Measurements from ENCODE around the gene ADAMTS18.

The ADAMTS18 gene

GRCh38 chr16:77387815-77388209 is 47.0 kb downstream of the ADAMTS18 start:
- H3K27ac ChIP-seq (ENCODE audit: low read depth, low read length): no peak overlapping the region
- H3K36me3 ChIP-seq (ENCODE audit: insufficient read depth, low read length): no peaks in the 10 kb centered on the region
- H3K27me3 ChIP-seq (ENCODE audit: control insufficient read depth in 1 of 2, insufficient read depth in 2 of 2, low read length in 2 of 2): no peaks in the 10 kb centered on the region
- no peaks in the 10 kb centered on the region for H3K9me3 ChIP-seq (ENCODE audit: low read length)
- H3K9ac ChIP-seq (ENCODE audit: low read length): no peak overlapping the region
- H3K4me3 ChIP-seq (ENCODE audit: low read depth in 1 of 2, low read length in 2 of 2): no peak overlapping the region
- no peaks in the 10 kb centered on the region for H3K4me1 ChIP-seq (ENCODE audit: insufficient read depth, low read length)

GRCh38 chr16:77386831-77387814 is 47.7 kb downstream of the ADAMTS18 start:
- Histone ChIP-seq H3K4me1 (ENCODE audit: insufficient read depth, low read length) (no peaks in the 10 kb centered on the region), H3K4me3 (ENCODE audit: low read depth in 1 of 2, low read length in 2 of 2) (no peak overlapping the region), H3K9ac (ENCODE audit: low read length) (no peak overlapping the region), H3K27ac (ENCODE audit: low read depth, low read length) (no peak overlapping the region), H3K9me3 (ENCODE audit: low read length) (no peaks in the 10 kb centered on the region), H3K27me3 (ENCODE audit: control insufficient read depth in 1 of 2, insufficient read depth in 2 of 2, low read length in 2 of 2) (no peaks in the 10 kb centered on the region), H3K36me3 (ENCODE audit: insufficient read depth, low read length) (no peaks in the 10 kb centered on the region)

- Histone ChIP-seq H3K4me1 (ENCODE audit: insufficient read depth, low read length) (no peaks in the 10 kb centered on the region), H3K27me3 (ENCODE audit: control insufficient read depth in 1 of 2, insufficient read depth in 2 of 2, low read length in 2 of 2) (no peaks in the 10 kb centered on the region), H3K36me3 (ENCODE audit: insufficient read depth, low read length) (no peaks in the 10 kb centered on the region), H3K9ac (ENCODE audit: low read length) (no peak overlapping the region), H3K9me3 (ENCODE audit: low read length) (no peaks in the 10 kb centered on the region), H3K27ac (ENCODE audit: low read depth, low read length) (no peak overlapping the region), H3K4me3 (ENCODE audit: low read depth in 1 of 2, low read length in 2 of 2) (no peak overlapping the region)
These were observed 49.4 kb downstream of the ADAMTS18 start for GRCh38 chr16:77385481-77385880.

GRCh38 chr16:77383606-77384187 is 51.1 kb downstream of the ADAMTS18 start:
- Histone ChIP-seq H3K36me3 (ENCODE audit: insufficient read depth, low read length) (no peaks in the 10 kb centered on the region), H3K4me3 (ENCODE audit: low read depth in 1 of 2, low read length in 2 of 2) (no peak overlapping the region), H3K27me3 (ENCODE audit: control insufficient read depth in 1 of 2, insufficient read depth in 2 of 2, low read length in 2 of 2) (no peaks in the 10 kb centered on the region), H3K9me3 (ENCODE audit: low read length) (no peaks in the 10 kb centered on the region), H3K4me1 (ENCODE audit: insufficient read depth, low read length) (no peaks in the 10 kb centered on the region), H3K27ac (ENCODE audit: low read depth, low read length) (no peak overlapping the region), H3K9ac (ENCODE audit: low read length) (no peak overlapping the region)

GRCh38 chr16:77376358-77376757 is 58.5 kb downstream of the ADAMTS18 start:
- Histone ChIP-seq H3K27ac (ENCODE audit: low read depth, low read length) (no peak overlapping the region), H3K4me3 (ENCODE audit: low read depth in 1 of 2, low read length in 2 of 2) (no peak overlapping the region), H3K27me3 (ENCODE audit: control insufficient read depth in 1 of 2, insufficient read depth in 2 of 2, low read length in 2 of 2) (no peaks in the 10 kb centered on the region), H3K9ac (ENCODE audit: low read length) (no peak overlapping the region), H3K4me1 (ENCODE audit: insufficient read depth, low read length) (no peaks in the 10 kb centered on the region), H3K9me3 (ENCODE audit: low read length) (no peaks in the 10 kb centered on the region), H3K36me3 (ENCODE audit: insufficient read depth, low read length) (no peaks in the 10 kb centered on the region)

- Histone ChIP-seq H3K27ac (ENCODE audit: low read depth, low read length) (no peak overlapping the region), H3K9ac (ENCODE audit: low read length) (no peak overlapping the region), H3K9me3 (ENCODE audit: low read length) (no peaks in the 10 kb centered on the region), H3K4me1 (ENCODE audit: insufficient read depth, low read length) (no peaks in the 10 kb centered on the region), H3K27me3 (ENCODE audit: control insufficient read depth in 1 of 2, insufficient read depth in 2 of 2, low read length in 2 of 2) (no peaks in the 10 kb centered on the region), H3K36me3 (ENCODE audit: insufficient read depth, low read length) (no peaks in the 10 kb centered on the region), H3K4me3 (ENCODE audit: low read depth in 1 of 2, low read length in 2 of 2) (no peak overlapping the region)
These were observed 59.4 kb downstream of the ADAMTS18 start for GRCh38 chr16:77375396-77375795.

- no peak overlapping the region for H3K4me3 ChIP-seq (ENCODE audit: low read depth in 1 of 2, low read length in 2 of 2)
These were observed 60.5 kb downstream of the ADAMTS18 start for GRCh38 chr16:77374384-77374783.

GRCh38 chr16:77373726-77374125 is 61.1 kb downstream of the ADAMTS18 start:
- Histone ChIP-seq H3K9ac (ENCODE audit: low read length) (no peak overlapping the region), H3K9me3 (ENCODE audit: low read length) (no peaks in the 10 kb centered on the region), H3K27me3 (ENCODE audit: control insufficient read depth in 1 of 2, insufficient read depth in 2 of 2, low read length in 2 of 2) (no peaks in the 10 kb centered on the region), H3K36me3 (ENCODE audit: insufficient read depth, low read length) (no peaks in the 10 kb centered on the region), H3K4me3 (ENCODE audit: low read depth in 1 of 2, low read length in 2 of 2) (no peak overlapping the region), H3K27ac (ENCODE audit: low read depth, low read length) (no peak overlapping the region), H3K4me1 (ENCODE audit: insufficient read depth, low read length) (no peaks in the 10 kb centered on the region)

More at GRCh38 chr16:77374384-77374783, 60.5 kb downstream of the ADAMTS18 start:
- H3K9me3 ChIP-seq (ENCODE audit: low read length): no peaks in the 10 kb centered on the region
- H3K9ac ChIP-seq (ENCODE audit: low read length): no peak overlapping the region
- H3K27me3 ChIP-seq (ENCODE audit: control insufficient read depth in 1 of 2, insufficient read depth in 2 of 2, low read length in 2 of 2): no peaks in the 10 kb centered on the region
- H3K36me3 ChIP-seq (ENCODE audit: insufficient read depth, low read length): no peaks in the 10 kb centered on the region
- no peak overlapping the region for H3K27ac ChIP-seq (ENCODE audit: low read depth, low read length)
- no peaks in the 10 kb centered on the region for H3K4me1 ChIP-seq (ENCODE audit: insufficient read depth, low read length)

- H3K4me3 ChIP-seq (ENCODE audit: low read depth in 1 of 2, low read length in 2 of 2): no peak overlapping the region
- H3K36me3 ChIP-seq (ENCODE audit: insufficient read depth, low read length): no peaks in the 10 kb centered on the region
- H3K4me1 ChIP-seq (ENCODE audit: insufficient read depth, low read length): no peaks in the 10 kb centered on the region
- H3K9ac ChIP-seq (ENCODE audit: low read length): no peak overlapping the region
- no peak overlapping the region for H3K27ac ChIP-seq (ENCODE audit: low read depth, low read length)
- H3K27me3 ChIP-seq (ENCODE audit: control insufficient read depth in 1 of 2, insufficient read depth in 2 of 2, low read length in 2 of 2): no peaks in the 10 kb centered on the region
- no peaks in the 10 kb centered on the region for H3K9me3 ChIP-seq (ENCODE audit: low read length)
These were observed 70.1 kb downstream of the ADAMTS18 start for GRCh38 chr16:77364770-77365169.

- no peaks in the 10 kb centered on the region for H3K9me3 ChIP-seq (ENCODE audit: low read length)
- H3K9ac ChIP-seq (ENCODE audit: low read length): no peak overlapping the region
- no peaks in the 10 kb centered on the region for H3K27me3 ChIP-seq (ENCODE audit: control insufficient read depth in 1 of 2, insufficient read depth in 2 of 2, low read length in 2 of 2)
- no peaks in the 10 kb centered on the region for H3K36me3 ChIP-seq (ENCODE audit: insufficient read depth, low read length)
- no peaks in the 10 kb centered on the region for H3K4me1 ChIP-seq (ENCODE audit: insufficient read depth, low read length)
- H3K4me3 ChIP-seq (ENCODE audit: low read depth in 1 of 2, low read length in 2 of 2): no peak overlapping the region
- H3K27ac ChIP-seq (ENCODE audit: low read depth, low read length): no peak overlapping the region
These were observed 75.8 kb downstream of the ADAMTS18 start for GRCh38 chr16:77359065-77359502.

GRCh38 chr16:77353587-77354263 is 81.1 kb downstream of the ADAMTS18 start:
- H3K27ac ChIP-seq (ENCODE audit: low read depth, low read length): no peak overlapping the region
- H3K36me3 ChIP-seq (ENCODE audit: insufficient read depth, low read length): no peaks in the 10 kb centered on the region
- H3K27me3 ChIP-seq (ENCODE audit: control insufficient read depth in 1 of 2, insufficient read depth in 2 of 2, low read length in 2 of 2): no peaks in the 10 kb centered on the region
- no peaks in the 10 kb centered on the region for H3K4me1 ChIP-seq (ENCODE audit: insufficient read depth, low read length)
- H3K9me3 ChIP-seq (ENCODE audit: low read length): no peaks in the 10 kb centered on the region
- no peak overlapping the region for H3K4me3 ChIP-seq (ENCODE audit: low read depth in 1 of 2, low read length in 2 of 2)
- no peak overlapping the region for H3K9ac ChIP-seq (ENCODE audit: low read length)

Data from muscle layer of colon (tissue), 2 donors.